Cardiac muscle cell (in vitro differentiated cells and primary cell): Measurements from ENCODE around the gene ST6GALNAC1. TPM values are rescaled to one million over a fixed set of nuclear protein-coding genes. Genes with fewer than 3 reads are reported as not detected.

ENCODE experiments used
- DNase-seq, 2 donors: peaks; one replicate each; pipeline versions ENCODE4 v3.0.0 to v3.0.0-alpha.2; 2010 to 2017; ENCODE audit warnings: low read depth in 1 of 2, low spot score in 1 of 2
- H3K27ac ChIP-seq: fragments of 200-600 bp; sonication (generic); 2 replicates; pipeline ENCODE4 v1.5.1; 2016
- H3K27me3 ChIP-seq: fragments of 200-600 bp; sonication (generic); 2 replicates; pipeline ENCODE4 v1.6.0; 2016; ENCODE audit warnings: control low read depth
- H3K36me3 ChIP-seq: fragments of 200-600 bp; sonication (generic); 2 replicates; pipeline ENCODE4 v1.5.1; 2016; ENCODE audit warnings: control low read depth
- H3K4me1 ChIP-seq: fragments of 200-600 bp; sonication (generic); 2 replicates; pipeline ENCODE4 v1.8.1; 2017; ENCODE audit warnings: low read depth, mild to moderate bottlenecking, mixed run types
- H3K4me3 ChIP-seq: fragments of 200-600 bp; sonication (generic); 2 replicates; pipeline ENCODE4 v1.5.1; 2016; ENCODE audit warnings: mild to moderate bottlenecking
- H3K9me3 ChIP-seq: fragments of 200-600 bp; sonication (generic); 2 replicates; pipeline ENCODE4 v1.5.1; 2017; ENCODE audit warnings: low read depth, mild to moderate bottlenecking, control low read depth
- polyA plus RNA-seq: library from polyadenylated mRNA; unstranded; fragments of >200 nt; fragmentation: Nextera tagmentation; extraction: Ambion mirVana; gene quantifications from 2 replicates; pipeline ENCODE4 v1.2.1, GENCODE V29; 2016
- total RNA-seq: library from RNA; depleted of rRNA; stranded (reverse); fragments of >200 nt; gene quantifications from 2 replicates; pipeline ENCODE4 v1.2.3, GENCODE V29; 2016
- TF ChIP-seq, protein P1 (sequence below): IDR thresholded peaks from 2 replicates; pipeline ENCODE4 v1.5.1; 2012; ENCODE audit warnings: low read depth, mild to moderate bottlenecking, low read length

ST6GALNAC1 gene
- total and polyA plus RNA-seq, 2 experiments from 2014 or later, result not detected

- Histone ChIP-seq H3K27me3 (no peaks in the 10 kb centered on the region), H3K4me1 (peaks cover 11% of the 10 kb centered on the region), H3K27ac (peak overlapping the region; percentile 71), H3K36me3 (no peaks in the 10 kb centered on the region), H3K4me3 (no peak overlapping the region), H3K9me3 (no peaks in the 10 kb centered on the region)
- no peak for DNase-seq
- TF ChIP-seq, protein P1, sequence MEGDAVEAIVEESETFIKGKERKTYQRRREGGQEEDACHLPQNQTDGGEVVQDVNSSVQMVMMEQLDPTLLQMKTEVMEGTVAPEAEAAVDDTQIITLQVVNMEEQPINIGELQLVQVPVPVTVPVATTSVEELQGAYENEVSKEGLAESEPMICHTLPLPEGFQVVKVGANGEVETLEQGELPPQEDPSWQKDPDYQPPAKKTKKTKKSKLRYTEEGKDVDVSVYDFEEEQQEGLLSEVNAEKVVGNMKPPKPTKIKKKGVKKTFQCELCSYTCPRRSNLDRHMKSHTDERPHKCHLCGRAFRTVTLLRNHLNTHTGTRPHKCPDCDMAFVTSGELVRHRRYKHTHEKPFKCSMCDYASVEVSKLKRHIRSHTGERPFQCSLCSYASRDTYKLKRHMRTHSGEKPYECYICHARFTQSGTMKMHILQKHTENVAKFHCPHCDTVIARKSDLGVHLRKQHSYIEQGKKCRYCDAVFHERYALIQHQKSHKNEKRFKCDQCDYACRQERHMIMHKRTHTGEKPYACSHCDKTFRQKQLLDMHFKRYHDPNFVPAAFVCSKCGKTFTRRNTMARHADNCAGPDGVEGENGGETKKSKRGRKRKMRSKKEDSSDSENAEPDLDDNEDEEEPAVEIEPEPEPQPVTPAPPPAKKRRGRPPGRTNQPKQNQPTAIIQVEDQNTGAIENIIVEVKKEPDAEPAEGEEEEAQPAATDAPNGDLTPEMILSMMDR, result no peak
Observed at GRCh38 chr17:76670718-76671122, 27.2 kb upstream of the ST6GALNAC1 start.

- Histone ChIP-seq H3K27ac (peak overlapping the region; percentile 71), H3K4me1 (peaks cover 11% of the 10 kb centered on the region), H3K36me3 (no peaks in the 10 kb centered on the region), H3K4me3 (no peak overlapping the region), H3K9me3 (no peaks in the 10 kb centered on the region), H3K27me3 (no peaks in the 10 kb centered on the region)
- TF ChIP-seq, protein P1, result no peak
- no peak for DNase-seq
Observed at GRCh38 chr17:76670020-76670717, 26.6 kb upstream of the ST6GALNAC1 start.

- peak in 1 of 2 donors; percentile 45 for DNase-seq
- TF ChIP-seq, protein P1, result no peak
- Histone ChIP-seq H3K4me3 (no peak overlapping the region), H3K27ac (no peak overlapping the region), H3K4me1 (peaks cover 11% of the 10 kb centered on the region), H3K36me3 (no peaks in the 10 kb centered on the region), H3K27me3 (no peaks in the 10 kb centered on the region), H3K9me3 (no peaks in the 10 kb centered on the region)
Observed at GRCh38 chr17:76667786-76668453, 24.4 kb upstream of the ST6GALNAC1 start.

- no peaks in the 10 kb centered on the region for H3K9me3 ChIP-seq
- no peak overlapping the region for H3K27ac ChIP-seq
- TF ChIP-seq, protein P1, result no peak
- no peaks in the 10 kb centered on the region for H3K36me3 ChIP-seq
- no peak for DNase-seq
- peaks cover 8% of the 10 kb centered on the region for H3K4me1 ChIP-seq
- H3K4me3 ChIP-seq, result no peak overlapping the region
- no peaks in the 10 kb centered on the region for H3K27me3 ChIP-seq
Observed at GRCh38 chr17:76667491-76667755, 23.9 kb upstream of the ST6GALNAC1 start.

GRCh38 chr17:76660656-76661042, 17.1 kb upstream of the ST6GALNAC1 start:
- Histone ChIP-seq H3K4me1 (peaks cover 4% of the 10 kb centered on the region), H3K4me3 (no peak overlapping the region), H3K27ac (no peak overlapping the region), H3K36me3 (no peaks in the 10 kb centered on the region), H3K9me3 (no peaks in the 10 kb centered on the region), H3K27me3 (no peaks in the 10 kb centered on the region)
- TF ChIP-seq, protein P1, result no peak
- DNase-seq, result no peak
